Measurements from ENCODE around the gene SMPD2.

The SMPD2 gene

DNA sequence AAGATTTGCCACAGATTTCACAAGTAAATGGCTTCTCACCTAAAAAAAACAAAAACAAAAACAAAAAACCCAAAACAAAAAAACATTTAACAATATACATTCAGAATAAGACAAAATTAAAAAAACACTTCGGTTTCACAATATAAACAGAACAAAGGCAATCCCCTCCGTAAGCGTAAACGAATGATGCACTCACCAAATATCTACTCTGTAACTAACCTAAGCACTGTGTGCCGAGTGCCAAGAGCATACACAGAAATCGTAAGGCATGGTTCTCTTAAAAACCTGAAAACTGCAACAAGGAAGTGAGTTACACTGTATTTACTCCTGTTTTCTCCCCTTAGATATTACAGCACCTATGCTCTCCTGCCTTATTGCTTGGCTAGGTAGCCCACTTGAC is 27.2 kb downstream of the SMPD2 start:
- no peaks in the 10 kb centered on the region for H3K4me1 ChIP-seq (ENCODE audit: control insufficient read depth, low read depth, low read length)
- no peaks in the 10 kb centered on the region for H3K27me3 ChIP-seq (ENCODE audit: control insufficient read depth, insufficient read depth, low read length)
- H3K9ac ChIP-seq (ENCODE audit: low read length): no peak overlapping the region
- H3K27ac ChIP-seq (ENCODE audit: low read length): no peak overlapping the region
- H3K36me3 ChIP-seq (ENCODE audit: control insufficient read depth, low read depth, low read length): peaks cover 88% of the 10 kb centered on the region
- H3K4me3 ChIP-seq (ENCODE audit: low read length): no peak overlapping the region
- no peaks in the 10 kb centered on the region for H3K9me3 ChIP-seq (ENCODE audit: control insufficient read depth, low read depth, low read length)

DNA sequence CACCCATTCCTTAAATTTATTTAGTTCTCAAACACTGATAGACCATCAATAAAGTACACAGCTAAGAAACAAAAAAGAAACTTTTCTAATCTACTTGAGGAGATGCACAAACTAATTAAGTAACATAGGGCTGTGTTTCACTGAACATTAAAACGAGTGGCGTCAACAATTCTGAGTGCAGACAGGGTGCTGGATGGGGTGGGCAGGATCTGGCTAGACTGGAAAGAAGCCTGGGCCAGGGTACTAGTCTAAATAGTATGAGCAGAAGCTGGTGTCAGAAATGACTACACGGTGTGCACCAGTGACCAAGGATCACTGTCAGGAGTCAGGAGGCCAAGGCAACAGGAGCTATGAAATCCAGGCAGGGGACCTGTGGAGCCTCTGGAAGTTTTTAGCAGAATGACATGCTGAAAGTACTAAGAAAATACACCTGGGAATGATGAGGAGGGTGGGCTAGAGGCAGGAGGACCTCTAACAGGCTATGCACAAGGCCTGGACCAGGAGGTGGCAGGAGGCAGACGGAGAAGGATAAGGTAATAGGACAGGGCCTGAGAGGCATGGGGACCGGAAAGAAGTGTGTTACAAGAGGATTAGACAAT is 29.2 kb downstream of the SMPD2 start:
- peaks cover 94% of the 10 kb centered on the region for H3K36me3 ChIP-seq (ENCODE audit: control insufficient read depth, low read depth, low read length)
- H3K9ac ChIP-seq (ENCODE audit: low read length): no peak overlapping the region

DNA sequence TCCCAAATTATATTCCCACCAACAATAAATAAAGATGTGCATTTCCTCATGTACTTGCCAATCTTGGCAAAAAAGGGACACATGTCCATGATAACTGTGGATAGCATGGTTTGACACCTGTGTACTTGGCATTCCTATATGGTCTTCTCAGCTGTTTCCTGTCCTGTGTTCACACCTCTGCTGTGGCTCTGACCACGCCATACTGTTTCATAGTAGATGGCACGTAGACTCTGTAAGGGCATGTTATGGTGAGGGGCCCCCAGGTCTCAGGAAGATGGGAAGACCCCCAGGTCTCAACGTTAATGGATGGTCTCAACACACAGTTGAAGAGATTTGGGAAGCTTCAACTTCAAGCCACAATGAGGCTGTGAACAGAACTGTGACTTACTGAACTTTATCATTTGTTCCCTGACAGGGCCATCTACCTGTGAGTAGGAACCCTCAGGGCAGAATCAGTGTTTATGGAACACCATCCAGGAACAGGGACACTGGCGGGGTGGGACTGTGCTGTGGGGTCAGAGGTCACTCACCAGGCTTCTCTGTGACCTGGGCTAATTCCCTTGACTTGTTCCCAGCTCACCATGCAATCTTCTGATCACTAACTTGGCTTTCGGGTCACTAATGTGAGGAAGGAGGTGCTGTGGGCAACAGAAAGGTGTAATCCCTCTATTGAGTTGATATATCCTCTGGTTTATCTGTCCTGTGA is 30.7 kb downstream of the SMPD2 start:
- Histone ChIP-seq H3K9me3 (ENCODE audit: control insufficient read depth, low read depth, low read length) (no peaks in the 10 kb centered on the region), H3K27ac (ENCODE audit: low read length) (no peak overlapping the region), H3K9ac (ENCODE audit: low read length) (no peak overlapping the region), H3K36me3 (ENCODE audit: control insufficient read depth, low read depth, low read length) (peaks cover 94% of the 10 kb centered on the region), H3K4me1 (ENCODE audit: control insufficient read depth, low read depth, low read length) (no peaks in the 10 kb centered on the region), H3K4me3 (ENCODE audit: low read length) (no peak overlapping the region), H3K27me3 (ENCODE audit: control insufficient read depth, insufficient read depth, low read length) (no peaks in the 10 kb centered on the region)

More for the DNA sequence above, 29.2 kb downstream of the SMPD2 start:
- no peaks in the 10 kb centered on the region for H3K27me3 ChIP-seq (ENCODE audit: control insufficient read depth, insufficient read depth, low read length)
- no peaks in the 10 kb centered on the region for H3K4me1 ChIP-seq (ENCODE audit: control insufficient read depth, low read depth, low read length)
- no peak overlapping the region for H3K27ac ChIP-seq (ENCODE audit: low read length)
- no peaks in the 10 kb centered on the region for H3K9me3 ChIP-seq (ENCODE audit: control insufficient read depth, low read depth, low read length)
- H3K4me3 ChIP-seq (ENCODE audit: low read length): no peak overlapping the region

DNA sequence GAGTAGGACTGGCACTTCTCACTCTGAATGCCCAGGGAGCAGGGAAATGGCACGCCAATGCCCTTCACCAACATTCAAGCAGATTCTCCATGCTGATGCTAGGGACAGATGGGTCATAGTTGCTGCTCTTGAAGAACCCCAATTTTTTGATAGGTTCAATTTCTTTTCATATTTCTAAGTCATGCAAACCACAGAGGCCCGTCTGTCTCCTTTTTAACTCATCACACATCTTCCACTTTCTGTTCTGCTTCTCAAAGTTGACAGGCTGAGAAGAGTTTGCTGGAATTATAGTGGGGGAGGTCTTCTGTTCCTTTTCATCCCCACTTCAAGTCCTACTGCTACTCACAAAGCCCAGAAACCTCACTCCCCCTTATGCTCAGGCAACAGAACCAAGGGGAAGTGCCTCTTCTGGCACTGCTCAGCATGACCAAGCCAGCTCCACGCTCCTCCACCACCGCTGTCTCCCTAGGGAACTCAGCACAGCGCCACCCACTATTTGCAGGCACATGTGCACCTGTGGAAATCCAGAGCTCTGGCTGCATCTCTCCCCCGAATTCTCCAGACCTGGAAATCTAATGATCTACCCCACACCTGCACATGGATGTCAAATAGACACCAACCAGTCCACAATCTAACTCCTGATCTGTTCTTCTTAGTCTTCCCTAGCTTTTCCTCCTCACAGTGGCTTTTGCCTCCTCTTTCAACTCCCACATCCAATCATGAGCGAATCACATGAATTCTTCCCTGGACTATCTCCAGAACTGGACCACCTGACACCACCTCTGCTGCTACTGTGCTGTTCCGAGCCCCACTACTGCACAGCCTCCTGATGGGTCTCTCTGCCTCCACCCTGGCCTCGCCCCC is 31.8 kb downstream of the SMPD2 start:
- Histone ChIP-seq H3K27me3 (ENCODE audit: control insufficient read depth, insufficient read depth, low read length) (no peaks in the 10 kb centered on the region), H3K9ac (ENCODE audit: low read length) (no peak overlapping the region), H3K36me3 (ENCODE audit: control insufficient read depth, low read depth, low read length) (peaks cover 88% of the 10 kb centered on the region), H3K9me3 (ENCODE audit: control insufficient read depth, low read depth, low read length) (no peaks in the 10 kb centered on the region), H3K4me3 (ENCODE audit: low read length) (no peak overlapping the region), H3K4me1 (ENCODE audit: control insufficient read depth, low read depth, low read length) (no peaks in the 10 kb centered on the region), H3K27ac (ENCODE audit: low read length) (no peak overlapping the region)

DNA sequence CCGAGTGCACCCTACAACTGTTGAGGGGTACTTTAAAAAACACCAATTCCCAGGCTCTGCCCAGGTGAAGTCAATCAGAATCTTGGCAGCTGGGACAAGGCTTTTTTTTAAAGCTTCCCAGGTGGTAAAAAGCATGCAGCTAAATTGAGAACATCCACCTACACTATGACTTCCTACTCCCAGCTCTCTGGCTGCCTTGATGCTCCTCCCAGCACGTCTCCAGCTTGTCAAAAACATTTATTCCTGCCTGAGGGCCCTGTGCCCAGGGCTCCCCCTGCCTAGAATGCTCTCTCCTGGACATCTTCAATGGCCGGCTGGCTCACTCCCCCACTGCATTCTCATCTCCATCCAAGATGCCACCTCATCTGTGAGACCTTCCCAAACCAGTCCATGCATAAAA is 32.6 kb downstream of the SMPD2 start:
- no peak overlapping the region for H3K27ac ChIP-seq (ENCODE audit: low read length)
- no peak overlapping the region for H3K4me3 ChIP-seq (ENCODE audit: low read length)
- no peaks in the 10 kb centered on the region for H3K9me3 ChIP-seq (ENCODE audit: control insufficient read depth, low read depth, low read length)
- no peak overlapping the region for H3K9ac ChIP-seq (ENCODE audit: low read length)
- H3K36me3 ChIP-seq (ENCODE audit: control insufficient read depth, low read depth, low read length): peaks cover 84% of the 10 kb centered on the region
- H3K27me3 ChIP-seq (ENCODE audit: control insufficient read depth, insufficient read depth, low read length): no peaks in the 10 kb centered on the region
- no peaks in the 10 kb centered on the region for H3K4me1 ChIP-seq (ENCODE audit: control insufficient read depth, low read depth, low read length)

DNA sequence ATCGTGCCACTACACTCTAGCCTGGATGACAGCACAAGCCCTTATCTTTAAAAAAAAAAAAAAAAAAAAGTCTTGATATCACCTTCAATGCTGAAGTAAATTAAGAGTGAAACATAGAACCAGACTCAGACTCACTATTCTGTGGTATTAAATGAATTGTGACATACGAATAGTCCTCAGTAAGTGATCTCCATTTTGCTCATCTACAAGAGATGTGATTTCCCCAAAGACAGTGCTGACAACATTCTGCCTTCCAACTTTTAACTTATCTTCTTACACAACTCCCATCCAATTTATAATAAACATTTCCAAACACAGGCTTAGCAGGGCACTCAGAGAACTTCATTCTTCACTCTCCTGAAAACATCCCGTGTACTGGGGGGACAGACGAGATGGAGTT is 34.5 kb downstream of the SMPD2 start:
- H3K27ac ChIP-seq (ENCODE audit: low read length): no peak overlapping the region
- H3K4me1 ChIP-seq (ENCODE audit: control insufficient read depth, low read depth, low read length): peaks cover 9% of the 10 kb centered on the region
- H3K27me3 ChIP-seq (ENCODE audit: control insufficient read depth, insufficient read depth, low read length): no peaks in the 10 kb centered on the region
- H3K9ac ChIP-seq (ENCODE audit: low read length): no peak overlapping the region
- H3K4me3 ChIP-seq (ENCODE audit: low read length): no peak overlapping the region
- peaks cover 71% of the 10 kb centered on the region for H3K36me3 ChIP-seq (ENCODE audit: control insufficient read depth, low read depth, low read length)
- no peaks in the 10 kb centered on the region for H3K9me3 ChIP-seq (ENCODE audit: control insufficient read depth, low read depth, low read length)

DNA sequence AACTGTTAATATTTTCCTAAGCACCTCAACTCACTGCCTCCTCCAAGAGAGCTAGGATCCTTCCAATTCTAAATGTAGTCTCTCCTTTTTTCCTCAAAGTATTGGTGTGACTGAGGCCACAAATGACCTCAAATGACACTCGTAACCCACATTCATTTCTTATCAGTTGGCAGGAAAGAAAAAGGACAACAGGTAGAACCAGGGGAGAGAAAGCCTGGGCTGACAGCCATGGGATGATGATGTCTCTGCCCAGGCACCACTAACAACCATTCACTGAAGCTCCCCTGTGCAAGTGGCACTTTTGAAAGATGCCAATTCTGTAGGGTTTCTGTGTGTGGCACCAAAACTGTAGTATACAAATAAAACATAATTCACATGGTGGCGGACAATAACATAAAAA is 35.1 kb downstream of the SMPD2 start:
- H3K27me3 ChIP-seq (ENCODE audit: control insufficient read depth, insufficient read depth, low read length): no peaks in the 10 kb centered on the region
- no peak overlapping the region for H3K9ac ChIP-seq (ENCODE audit: low read length)
- H3K27ac ChIP-seq (ENCODE audit: low read length): no peak overlapping the region
- H3K4me1 ChIP-seq (ENCODE audit: control insufficient read depth, low read depth, low read length): peaks cover 12% of the 10 kb centered on the region
- no peaks in the 10 kb centered on the region for H3K9me3 ChIP-seq (ENCODE audit: control insufficient read depth, low read depth, low read length)
- H3K4me3 ChIP-seq (ENCODE audit: low read length): no peak overlapping the region
- H3K36me3 ChIP-seq (ENCODE audit: control insufficient read depth, low read depth, low read length): peaks cover 70% of the 10 kb centered on the region

DNA sequence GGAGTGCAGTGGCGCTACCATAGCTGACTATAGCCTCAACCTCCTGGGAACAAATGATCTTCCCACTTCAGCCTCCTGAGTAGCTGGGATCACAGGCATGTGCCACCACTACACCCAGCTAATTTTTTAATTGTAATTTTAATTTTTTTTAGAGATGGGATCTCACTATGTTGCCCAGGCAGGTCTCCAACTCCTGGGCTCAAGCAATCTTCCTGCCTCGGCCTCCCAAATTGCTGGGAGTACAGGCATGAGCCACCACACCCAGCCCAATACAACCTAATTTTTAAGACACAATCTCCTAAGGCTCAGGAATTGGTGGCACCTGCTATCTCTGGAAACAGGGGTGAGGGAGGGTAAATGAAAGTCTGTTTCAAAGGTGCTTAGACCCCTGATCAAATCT is 36.7 kb downstream of the SMPD2 start:
- Histone ChIP-seq H3K27ac (ENCODE audit: low read length) (no peak overlapping the region), H3K36me3 (ENCODE audit: control insufficient read depth, low read depth, low read length) (peaks cover 66% of the 10 kb centered on the region), H3K4me3 (ENCODE audit: low read length) (peak overlapping the region; percentile 16), H3K4me1 (ENCODE audit: control insufficient read depth, low read depth, low read length) (peaks cover 21% of the 10 kb centered on the region), H3K9ac (ENCODE audit: low read length) (no peak overlapping the region), H3K9me3 (ENCODE audit: control insufficient read depth, low read depth, low read length) (no peaks in the 10 kb centered on the region), H3K27me3 (ENCODE audit: control insufficient read depth, insufficient read depth, low read length) (no peaks in the 10 kb centered on the region)

DNA sequence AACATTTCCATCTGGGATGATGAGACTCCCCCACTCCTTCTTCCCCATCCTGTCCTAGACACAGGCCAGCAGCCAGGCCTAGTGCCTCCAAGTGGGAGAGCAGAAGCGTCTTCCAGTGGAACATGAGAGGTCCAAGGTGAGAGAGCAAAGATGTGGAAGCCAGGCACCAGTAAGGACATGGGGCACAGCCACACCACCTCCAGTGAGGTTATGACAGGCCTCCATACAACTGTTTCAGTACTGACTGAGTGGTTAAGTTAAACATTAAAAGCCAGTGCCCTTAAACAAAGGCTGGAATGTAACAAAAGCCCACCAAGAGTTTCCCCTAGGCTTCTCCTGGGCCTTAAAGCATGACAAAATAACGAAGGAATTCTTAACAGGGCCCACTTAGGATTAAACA is 37.2 kb downstream of the SMPD2 start:
- Histone ChIP-seq H3K36me3 (ENCODE audit: control insufficient read depth, low read depth, low read length) (peaks cover 61% of the 10 kb centered on the region), H3K9ac (ENCODE audit: low read length) (no peak overlapping the region), H3K27me3 (ENCODE audit: control insufficient read depth, insufficient read depth, low read length) (no peaks in the 10 kb centered on the region), H3K4me3 (ENCODE audit: low read length) (peak overlapping the region; percentile 16), H3K27ac (ENCODE audit: low read length) (no peak overlapping the region), H3K9me3 (ENCODE audit: control insufficient read depth, low read depth, low read length) (no peaks in the 10 kb centered on the region), H3K4me1 (ENCODE audit: control insufficient read depth, low read depth, low read length) (peaks cover 21% of the 10 kb centered on the region)

DNA sequence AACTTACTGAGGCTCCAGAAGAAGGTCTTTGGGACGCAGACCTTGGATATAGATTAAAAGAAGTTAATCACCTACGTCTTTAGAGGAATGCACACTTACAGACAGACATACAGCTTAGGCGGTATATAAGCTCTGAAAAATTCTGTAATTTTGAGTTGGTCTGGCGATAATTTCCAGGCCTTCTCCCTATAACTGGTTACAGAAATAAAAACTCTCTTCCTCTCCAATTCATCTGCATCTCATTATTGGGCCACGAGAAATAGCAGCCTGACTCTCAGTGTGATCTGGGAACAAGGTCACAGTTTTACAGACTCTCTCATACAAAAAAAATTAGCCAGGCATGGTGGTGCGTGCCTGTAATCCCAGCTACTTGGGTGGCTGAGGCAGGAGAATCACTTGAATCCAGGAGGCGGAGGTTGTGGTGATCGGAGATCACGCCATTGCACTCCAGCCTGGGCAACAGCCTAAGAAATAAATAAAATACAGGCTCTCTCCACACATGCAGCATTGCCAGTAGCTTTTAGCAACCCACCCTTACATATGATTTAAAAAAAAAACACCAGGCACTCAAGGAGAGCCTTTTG is 37.8 kb downstream of the SMPD2 start:
- Histone ChIP-seq H3K4me1 (ENCODE audit: control insufficient read depth, low read depth, low read length) (peaks cover 21% of the 10 kb centered on the region), H3K27me3 (ENCODE audit: control insufficient read depth, insufficient read depth, low read length) (no peaks in the 10 kb centered on the region), H3K9ac (ENCODE audit: low read length) (no peak overlapping the region), H3K27ac (ENCODE audit: low read length) (no peak overlapping the region), H3K36me3 (ENCODE audit: control insufficient read depth, low read depth, low read length) (peaks cover 55% of the 10 kb centered on the region), H3K9me3 (ENCODE audit: control insufficient read depth, low read depth, low read length) (no peaks in the 10 kb centered on the region), H3K4me3 (ENCODE audit: low read length) (peak overlapping the region; percentile 48)

DNA sequence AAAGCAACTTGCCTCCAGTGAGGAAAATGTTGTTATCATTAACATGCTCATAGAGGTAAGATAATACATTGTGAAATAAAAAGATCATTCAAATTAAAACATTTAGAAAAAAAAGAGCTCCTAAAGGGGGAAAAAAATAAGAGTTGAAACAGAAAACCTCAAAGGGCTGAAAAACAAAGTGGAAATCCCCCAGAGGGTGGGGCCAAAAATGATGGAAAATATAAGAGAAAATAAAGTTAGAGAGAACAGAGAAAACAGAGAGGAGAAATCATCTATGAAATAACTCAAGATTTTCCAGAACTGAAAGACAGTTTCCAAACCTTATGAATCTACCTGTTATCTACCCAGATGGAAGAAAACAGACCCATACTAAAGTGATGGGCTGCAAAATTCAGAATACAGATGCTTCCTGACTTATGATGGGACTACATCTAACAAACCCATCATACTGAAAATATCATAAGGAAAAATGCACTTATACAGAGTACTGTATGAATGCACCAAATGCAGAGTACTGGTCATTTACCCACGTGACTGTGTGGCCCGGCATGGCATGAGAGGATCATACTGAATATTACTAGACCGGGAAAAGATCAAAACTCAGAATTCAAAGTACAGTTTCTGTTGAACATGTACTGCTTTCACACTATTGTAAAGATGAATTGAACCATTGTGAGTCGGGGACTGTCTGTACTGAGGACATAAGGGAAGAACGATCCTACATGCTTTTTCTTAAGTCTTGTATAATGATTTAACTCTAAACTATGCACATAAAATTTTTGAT is 38.5 kb downstream of the SMPD2 start:
- Histone ChIP-seq H3K27me3 (ENCODE audit: control insufficient read depth, insufficient read depth, low read length) (peaks cover 4% of the 10 kb centered on the region), H3K9ac (ENCODE audit: low read length) (no peak overlapping the region), H3K27ac (ENCODE audit: low read length) (no peak overlapping the region), H3K36me3 (ENCODE audit: control insufficient read depth, low read depth, low read length) (peaks cover 48% of the 10 kb centered on the region), H3K9me3 (ENCODE audit: control insufficient read depth, low read depth, low read length) (no peaks in the 10 kb centered on the region), H3K4me1 (ENCODE audit: control insufficient read depth, low read depth, low read length) (peaks cover 23% of the 10 kb centered on the region), H3K4me3 (ENCODE audit: low read length) (peak overlapping the region; percentile 48)
